Body of pancreas (tissue), 4 donors: ENCODE results near the gene CSNK2A2.

Experiments
- POLR2A ChIP-seq, 3 donors: fragments of 450-650 bp; IDR thresholded peaks; one replicate each; pipeline ENCODE4 v1.6.1; 2016; ENCODE audit warnings: antibody characterized with exemption in 3 of 3, mild to moderate bottlenecking in 2 of 3
- TF ChIP-seq, protein P1 (sequence below), 7 experiments: fragments of 450-650 bp in 4 of 7; fragments of 200-600 bp in 3 of 7; sonication (generic) in 3 of 7; IDR thresholded peaks; one replicate each; pipeline ENCODE4 v1.5.1; 2016 to 2019; ENCODE audit warnings: antibody characterized with exemption in 7 of 7

DNA sequence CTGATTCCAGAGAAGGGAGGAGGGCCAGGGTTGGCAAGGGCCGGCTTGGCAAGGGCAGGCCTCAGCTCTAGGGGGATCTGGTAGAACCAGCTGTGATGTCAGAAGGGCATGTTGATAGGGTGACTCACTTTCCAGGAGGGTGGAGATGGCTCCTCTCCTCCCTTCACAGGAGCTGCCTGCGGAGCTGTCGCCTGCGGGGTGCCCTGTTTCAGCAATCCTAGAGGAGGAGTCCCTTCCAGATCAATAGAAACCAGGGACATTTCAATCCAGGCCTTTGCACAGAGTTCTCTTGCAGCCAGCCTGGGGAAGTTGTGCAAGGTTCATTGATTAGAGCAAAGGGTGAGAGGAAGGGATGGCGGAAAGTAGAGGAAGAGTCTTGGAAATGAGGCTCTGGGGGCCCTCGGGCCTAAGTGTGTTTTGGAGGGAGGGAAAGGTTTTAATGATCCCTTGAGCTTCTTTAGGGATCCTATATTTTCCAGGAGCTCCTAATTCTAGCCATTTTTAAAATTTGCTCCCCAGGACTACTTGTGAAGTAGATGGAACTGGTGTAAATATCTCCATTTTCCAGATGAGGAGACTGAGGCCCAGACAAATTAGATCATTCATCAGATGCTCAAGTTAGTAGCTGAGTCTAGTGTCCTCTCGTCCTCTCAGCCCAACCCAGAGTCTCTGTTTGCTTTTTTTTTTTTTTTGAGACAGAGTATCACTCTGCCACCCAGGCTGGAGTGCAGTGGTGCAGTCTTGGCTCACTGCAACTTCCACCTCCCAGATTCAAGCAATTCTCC lies 24.8 kb upstream of the CSNK2A2 start:
- TF ChIP-seq, protein P1, sequence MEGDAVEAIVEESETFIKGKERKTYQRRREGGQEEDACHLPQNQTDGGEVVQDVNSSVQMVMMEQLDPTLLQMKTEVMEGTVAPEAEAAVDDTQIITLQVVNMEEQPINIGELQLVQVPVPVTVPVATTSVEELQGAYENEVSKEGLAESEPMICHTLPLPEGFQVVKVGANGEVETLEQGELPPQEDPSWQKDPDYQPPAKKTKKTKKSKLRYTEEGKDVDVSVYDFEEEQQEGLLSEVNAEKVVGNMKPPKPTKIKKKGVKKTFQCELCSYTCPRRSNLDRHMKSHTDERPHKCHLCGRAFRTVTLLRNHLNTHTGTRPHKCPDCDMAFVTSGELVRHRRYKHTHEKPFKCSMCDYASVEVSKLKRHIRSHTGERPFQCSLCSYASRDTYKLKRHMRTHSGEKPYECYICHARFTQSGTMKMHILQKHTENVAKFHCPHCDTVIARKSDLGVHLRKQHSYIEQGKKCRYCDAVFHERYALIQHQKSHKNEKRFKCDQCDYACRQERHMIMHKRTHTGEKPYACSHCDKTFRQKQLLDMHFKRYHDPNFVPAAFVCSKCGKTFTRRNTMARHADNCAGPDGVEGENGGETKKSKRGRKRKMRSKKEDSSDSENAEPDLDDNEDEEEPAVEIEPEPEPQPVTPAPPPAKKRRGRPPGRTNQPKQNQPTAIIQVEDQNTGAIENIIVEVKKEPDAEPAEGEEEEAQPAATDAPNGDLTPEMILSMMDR (IDR thresholded peaks at IDR 0.05): no peak
- TF ChIP-seq POLR2A (IDR thresholded peaks at IDR 0.05): no peak
